Fibroblast of skin of back (primary cell): ENCODE data around the gene CPPED1.

Experiments used
- DNase-seq: peaks from one replicate; pipeline ENCODE4 v3.0.0-alpha.2; 2013

The CPPED1 gene

DNA sequence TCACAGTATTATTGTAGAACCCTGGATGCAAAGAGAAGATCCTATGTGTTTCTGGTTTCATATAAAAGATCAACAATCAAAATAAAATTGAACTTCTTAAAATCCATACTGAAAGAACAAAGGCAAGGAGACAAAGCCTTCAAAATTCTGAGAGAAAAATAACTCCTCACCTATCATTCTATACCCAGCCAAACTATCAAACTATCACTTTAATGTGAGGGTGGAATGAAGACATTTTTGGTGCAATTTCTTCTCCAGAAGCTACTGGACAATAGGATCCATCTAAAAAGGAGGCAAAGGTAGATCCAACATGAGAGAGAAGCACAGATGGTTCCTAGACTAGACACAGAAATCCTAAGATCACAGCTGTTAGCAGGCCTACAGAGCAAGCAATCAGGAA, 71.1 kb downstream of the CPPED1 start:
- DNase-seq = no peak

DNA sequence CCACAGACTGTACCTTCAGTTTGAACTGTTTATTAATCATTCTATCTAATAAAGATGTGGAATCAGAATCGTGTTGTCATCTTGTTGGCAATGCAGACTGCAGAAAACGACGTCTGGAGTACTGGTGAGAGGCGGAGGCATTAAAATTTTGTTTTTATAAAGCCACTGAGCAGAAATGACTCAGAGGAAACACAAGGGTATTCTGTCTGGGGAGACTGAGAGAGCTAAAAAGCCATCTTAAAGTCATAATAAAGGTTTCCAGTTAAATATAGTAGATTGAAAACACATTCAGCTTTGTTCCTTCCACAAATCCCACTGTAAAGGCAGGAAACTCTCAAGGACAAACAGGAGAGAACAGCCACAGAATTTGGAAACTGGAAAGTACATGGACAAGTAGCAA, 74.2 kb downstream of the CPPED1 start:
- DNase-seq = peak; percentile 86

DNA sequence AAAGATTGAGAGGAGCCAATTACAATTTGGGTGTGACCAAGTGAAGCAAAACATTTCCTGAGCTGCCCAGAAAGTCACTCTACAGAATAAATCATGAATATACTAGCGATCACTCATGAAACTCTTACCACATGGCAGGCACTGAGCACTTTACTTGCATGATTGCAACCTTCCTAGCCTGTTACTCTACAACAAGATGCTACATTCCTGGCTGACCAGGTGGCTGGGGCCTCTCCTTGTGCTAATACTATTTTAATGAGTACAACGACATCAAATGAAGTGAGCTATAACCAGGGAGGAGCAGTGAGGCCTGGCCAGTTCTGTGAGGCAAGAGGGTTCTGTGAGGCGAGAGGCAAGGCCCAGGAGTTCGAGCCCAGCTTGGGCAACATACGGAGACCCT, 75.2 kb downstream of the CPPED1 start:
- DNase-seq = no peak

DNA sequence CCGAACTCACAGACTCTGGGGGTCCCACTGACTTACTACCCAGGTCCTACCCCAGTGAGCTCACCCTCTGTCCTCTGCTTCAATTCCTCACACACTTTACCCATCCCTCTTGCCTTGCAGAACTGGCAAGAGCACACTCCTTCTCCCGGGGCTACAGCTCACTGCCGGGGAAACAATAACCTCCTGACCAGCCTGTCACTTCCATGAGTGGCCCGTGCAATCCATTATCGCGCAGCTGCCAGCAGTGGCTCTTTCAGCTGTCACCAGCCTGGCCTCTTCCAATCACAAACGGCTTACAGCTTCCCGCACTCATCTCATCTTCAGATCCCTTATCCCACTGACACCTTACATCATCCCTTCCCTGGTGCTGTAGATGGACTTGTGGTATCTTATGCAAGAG, 79.5 kb downstream of the CPPED1 start:
- DNase-seq = no peak

DNA sequence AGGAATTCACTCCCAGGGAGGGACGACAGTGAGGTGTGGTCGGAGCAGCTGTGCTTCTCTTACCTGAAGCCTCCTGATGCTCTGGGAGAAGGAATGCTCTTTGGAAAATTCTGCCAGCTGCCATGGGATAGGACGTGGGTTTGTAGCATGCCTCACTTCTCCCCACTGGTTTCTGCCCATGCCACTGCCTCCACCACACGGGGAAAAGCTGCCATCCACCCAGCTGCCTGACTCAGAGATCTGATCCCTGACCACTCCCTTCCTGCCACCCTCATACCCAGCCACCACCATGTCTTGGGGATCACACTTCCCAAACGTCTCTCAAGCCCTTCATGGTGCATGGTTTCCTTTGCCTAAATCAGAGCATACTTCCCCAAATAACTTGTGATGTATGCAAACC, 80.0 kb downstream of the CPPED1 start:
- no peak for DNase-seq

DNA sequence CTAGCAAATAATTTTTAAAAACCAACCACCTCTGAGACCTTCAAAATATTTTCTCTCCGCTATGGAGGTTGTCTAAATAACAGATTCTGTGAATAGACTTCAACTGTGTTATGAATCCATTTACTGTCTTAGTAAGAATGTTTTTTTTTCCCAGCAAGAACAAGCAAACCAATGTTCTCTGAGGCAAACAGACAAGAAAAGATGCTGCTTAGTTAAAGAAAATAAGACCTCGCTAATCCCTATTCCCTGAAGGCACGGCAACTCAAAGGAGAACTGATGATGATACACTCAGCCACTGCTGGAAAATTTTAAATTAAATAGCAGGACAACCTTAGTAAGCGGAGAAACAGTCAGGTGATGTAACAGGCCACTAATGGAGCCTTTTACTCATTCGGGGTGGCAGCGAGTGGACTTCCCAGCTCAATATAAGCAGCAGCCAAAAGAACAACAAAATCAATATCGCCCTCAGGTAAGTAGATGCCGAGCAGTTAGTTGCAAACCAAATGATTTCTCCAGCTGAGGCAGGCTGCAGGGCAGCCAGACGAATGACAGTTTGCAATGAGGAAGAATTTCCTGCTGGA, 81.8 kb downstream of the CPPED1 start:
- DNase-seq = peak; percentile 38

DNA sequence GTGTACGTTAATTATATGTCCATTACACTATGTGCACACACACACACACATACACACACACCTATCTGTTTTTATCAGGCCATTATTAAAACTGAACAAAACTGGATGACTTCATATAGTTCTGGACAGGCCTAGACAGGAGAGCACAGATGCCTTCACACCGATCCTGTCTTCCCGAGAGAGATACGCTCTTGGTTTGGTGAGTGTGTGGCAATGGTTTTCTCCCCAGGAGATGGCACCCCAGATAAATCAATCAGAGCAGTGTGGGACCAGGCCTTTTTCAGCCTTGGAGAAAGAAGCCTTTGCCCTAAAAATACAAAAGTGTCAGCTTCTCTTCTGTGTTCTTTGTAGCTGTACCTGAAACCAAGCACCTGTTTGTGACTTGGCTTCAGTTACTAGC, 83.7 kb downstream of the CPPED1 start:
- DNase-seq = no peak

DNA sequence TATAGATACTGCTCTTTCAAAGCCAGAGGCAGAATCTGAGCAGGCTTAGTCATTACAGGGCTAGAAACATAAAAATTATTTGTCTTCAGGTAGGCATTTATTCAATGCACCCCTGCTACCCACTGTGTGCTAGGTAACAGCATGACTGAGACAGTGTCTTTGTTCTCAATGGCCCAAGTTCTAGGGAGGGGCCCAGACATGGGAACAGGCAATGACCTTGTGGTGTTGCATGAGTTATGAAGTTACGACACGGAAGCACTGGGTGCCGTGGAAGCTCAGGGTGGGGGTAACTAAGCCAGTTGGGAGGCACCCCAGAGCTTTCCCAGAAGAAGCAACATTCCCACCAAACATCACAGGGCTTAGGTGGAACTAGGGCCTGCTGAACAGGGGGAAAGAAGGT, 87.0 kb downstream of the CPPED1 start:
- DNase-seq = no peak

DNA sequence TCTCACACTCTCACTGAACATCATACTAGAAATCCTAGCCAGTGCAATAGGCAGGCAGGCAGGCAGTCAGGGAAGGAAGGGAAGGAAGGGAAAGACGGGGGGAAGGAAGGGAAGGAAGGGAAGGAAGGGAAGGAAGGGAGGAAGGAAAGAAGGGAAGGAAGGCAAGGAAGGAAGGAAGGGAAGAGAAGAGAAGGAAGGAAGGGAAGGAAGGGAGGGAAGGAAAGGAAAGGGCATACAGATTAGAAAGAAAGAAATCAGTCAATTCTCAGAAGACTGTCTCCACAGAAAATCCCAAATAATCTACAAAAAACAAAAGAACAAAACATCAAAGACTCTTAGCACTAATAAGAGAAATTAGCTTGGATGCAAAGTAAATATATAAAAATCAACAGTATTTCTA, 93.9 kb downstream of the CPPED1 start:
- no peak for DNase-seq

DNA sequence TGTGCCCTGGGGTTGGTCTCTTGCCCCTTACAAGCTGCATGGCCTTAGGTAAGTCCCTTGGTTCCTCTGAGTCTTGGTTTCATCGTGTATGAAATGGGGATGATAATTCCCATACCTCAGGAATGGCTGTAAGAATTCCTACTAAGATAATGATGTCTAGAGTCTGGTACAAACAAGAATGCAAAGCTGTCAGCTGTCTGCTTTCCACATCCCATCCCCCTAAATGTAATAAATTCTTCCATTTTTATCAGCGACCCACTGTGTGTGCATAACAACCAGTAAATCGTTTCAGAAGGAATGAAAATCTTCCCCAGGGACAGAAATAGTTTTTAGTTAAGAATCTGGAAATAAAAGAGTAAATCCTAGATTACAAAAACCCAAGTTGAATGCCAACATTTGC, 95.4 kb downstream of the CPPED1 start:
- no peak for DNase-seq

DNA sequence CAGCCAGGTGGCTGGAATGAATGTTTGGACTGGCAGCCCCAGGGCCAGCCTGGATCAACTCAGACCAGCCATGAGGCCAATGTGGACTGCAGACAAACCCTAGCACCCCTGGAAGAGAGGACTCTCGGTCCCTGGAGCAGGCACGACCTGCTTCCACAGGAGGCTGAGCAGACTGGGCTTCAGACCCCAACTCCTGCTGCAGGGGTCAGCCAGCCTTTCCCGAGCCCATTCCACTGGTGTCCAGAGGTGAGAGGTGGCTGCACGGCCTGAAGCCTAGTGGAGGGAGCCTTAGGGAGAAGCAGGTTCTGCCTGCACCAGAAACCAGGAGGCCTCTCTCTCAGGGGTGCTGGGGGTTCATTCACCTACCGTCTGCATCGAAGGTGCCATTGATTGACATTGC, 97.1 kb downstream of the CPPED1 start:
- no peak for DNase-seq

DNA sequence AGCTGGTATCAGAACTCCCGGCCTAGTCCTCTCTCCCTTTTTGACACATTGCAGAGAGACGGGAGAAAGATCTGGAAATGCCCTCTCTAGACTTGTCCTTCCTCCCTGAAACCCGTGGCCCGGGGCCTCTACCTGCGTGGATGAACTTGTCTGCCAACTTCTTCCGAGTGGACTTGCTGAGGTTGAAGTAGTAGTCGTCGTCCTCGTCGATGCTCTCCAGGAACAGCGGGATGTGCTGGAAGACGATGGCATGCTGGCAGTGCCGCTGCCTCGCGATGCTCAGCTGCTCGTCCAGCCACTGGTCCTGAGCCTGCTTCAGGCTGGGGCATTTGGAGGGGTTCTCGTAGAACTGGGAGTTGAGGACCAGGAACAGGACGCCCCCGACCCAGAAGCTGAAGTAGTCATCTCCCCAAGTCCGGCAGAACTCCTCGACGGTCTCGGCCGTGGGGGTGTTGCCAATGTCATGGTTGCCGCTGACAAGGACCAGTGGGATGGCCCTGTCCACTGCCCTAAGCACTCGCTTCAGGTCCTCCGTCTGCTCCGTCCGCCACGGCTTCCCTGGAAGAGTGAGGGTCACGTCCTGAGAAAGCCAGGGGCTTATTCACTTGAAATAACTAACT, 99.1 kb downstream of the CPPED1 start:
- DNase-seq = no peak

DNA sequence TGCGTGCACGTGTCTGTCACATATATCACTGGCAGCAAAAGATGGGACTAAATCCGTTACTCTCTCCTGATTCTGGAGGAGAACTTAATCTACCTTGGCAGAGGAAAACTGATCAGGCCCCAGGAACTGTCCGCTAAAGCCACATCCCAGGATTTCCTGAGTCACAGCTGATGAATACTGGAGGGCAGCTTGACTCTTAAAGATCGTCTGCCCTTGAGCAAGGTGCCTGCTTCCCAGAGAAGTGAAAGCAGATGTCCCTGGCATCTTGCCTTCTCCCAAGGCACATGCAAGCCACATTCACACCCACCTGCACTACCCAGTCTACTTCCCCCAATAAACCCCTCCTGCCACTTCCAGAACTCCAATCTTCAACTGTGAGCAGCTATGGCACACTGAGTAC, 99.8 kb downstream of the CPPED1 start:
- no peak for DNase-seq

DNA sequence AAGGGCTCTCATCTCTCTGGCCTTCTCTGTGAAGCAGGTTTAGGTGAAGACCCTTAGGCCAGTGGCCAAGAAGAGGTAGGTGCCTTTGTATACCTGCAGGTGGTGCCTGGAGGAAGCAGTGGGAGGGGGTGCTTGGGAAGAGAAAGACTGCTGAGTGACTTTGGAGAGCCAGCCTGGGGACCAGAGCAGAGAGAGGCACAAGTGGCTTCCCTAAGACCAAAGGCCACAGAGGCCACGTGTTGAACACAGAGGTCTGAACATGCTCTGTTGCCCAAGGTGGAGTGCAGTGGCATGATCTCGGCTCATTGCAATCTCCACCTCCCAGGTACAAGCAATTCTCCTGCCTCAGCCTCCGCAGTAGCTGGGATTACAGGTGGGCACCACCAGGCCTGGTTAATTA, 103.5 kb downstream of the CPPED1 start:
- no peak for DNase-seq

DNA sequence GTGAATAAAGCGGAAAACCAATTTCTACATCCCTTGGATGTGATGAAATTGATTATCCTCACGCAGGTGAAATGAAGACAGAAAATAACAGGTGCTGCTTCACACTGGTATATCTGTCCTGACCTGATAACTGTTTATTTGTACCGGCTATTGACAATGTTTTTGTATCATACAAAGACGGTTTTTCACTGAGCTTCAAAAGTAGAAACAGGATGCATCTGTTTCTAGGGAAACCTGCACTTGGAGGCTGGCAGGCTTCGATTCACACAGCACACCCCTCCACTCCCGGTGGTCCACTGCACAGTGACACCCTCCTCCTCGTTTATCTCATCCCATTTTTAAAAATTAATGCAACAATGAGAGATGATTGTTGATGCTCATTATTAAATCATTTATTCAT, 104.5 kb downstream of the CPPED1 start:
- DNase-seq = no peak

DNA sequence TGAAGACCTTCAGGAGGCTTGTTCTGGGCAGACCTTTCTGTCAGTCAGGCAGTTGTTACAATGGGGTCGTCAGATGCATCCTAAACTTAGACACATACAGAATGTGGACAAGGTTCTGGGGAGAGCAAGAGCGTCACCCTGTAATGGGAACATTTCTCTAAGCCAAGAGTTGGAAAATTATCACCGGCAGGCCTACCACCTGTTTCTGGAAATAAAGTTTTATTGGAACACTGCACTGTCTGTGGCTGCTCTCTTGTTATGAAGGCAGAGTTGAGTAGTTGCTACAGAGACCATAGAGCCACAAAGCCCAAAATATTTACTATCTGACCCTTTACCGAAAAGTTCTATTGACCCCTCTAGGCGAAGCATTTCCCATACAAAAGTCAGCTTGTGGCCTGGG, 106.2 kb downstream of the CPPED1 start:
- DNase-seq = no peak

DNA sequence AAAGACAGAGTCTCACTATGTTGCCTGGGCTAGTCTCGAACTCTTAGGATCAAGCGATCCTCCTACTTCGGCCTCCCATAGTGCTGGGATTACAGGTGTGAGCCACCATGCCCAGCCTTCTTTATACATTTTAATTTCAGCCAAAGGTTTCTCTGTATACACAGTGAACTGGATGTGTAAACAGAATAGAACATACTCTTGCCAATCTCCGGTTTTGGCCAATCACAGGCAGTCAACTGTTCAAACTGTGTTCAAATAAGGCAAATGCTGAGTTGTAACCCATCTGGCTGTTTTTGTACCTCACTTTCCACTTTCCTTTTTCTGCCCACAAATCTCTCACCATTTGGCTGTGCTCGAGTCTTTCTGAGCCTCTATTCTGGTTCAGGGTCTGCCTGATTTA, 108.2 kb downstream of the CPPED1 start:
- no peak for DNase-seq

DNA sequence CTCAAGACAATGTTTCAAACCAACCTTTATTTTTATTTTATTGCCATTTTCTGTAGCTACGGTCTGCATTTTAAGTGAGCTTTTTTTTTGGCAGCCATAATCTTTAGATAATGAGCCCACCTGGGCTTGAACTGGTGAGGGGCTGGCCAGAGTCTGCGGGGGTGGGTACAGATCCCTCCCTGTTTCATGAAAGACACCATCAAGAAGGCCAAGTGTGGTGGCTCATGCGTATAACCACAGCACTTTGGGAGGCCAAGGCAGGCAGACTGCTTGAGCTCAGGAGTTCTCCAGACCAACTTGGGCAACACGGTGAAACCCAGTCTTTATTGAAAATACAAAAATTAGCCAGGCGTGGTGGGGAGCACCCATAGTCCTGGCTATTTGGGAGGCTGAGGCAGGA, 113.7 kb downstream of the CPPED1 start:
- DNase-seq = no peak

DNA sequence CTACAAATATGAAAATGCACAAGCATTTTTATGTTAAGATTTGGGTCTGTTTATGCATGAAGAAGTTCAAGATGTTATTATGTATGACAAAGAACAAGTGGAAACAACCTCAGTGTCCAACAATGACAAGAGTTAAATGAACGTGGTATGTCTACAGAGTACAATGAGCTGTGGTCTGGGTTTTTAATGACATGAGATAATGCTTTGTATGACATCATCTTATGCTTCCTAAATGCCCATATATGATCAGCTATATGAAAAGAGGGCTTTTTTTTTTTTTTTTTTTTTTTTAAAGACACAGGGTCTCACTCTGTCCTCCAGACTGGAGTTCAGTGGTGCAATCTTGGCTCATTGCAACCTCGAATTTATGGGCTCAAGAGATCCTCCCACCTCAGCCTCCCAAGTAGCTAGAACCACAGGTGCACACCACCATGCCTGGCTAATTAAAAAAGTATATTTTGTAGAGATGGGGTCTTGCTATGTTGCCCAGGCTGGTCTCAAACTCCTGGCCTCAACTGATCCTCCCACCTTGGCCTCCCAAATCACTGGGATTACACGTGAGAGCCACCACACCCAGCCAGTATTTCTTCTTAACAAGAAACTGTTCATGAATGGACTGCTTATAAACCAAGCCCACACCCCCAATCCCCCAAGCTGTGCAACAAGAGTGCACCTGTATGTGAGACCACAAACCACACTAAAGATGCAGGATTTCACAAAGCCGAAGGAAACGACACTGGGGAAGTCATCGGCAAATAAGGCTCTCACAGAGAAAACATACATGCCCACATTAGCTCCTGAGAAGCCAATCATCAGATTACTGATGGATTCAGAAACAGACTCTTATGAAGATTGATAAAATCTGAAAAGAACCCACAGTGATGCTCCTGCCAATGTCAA, 114.5 kb downstream of the CPPED1 start:
- no peak for DNase-seq

DNA sequence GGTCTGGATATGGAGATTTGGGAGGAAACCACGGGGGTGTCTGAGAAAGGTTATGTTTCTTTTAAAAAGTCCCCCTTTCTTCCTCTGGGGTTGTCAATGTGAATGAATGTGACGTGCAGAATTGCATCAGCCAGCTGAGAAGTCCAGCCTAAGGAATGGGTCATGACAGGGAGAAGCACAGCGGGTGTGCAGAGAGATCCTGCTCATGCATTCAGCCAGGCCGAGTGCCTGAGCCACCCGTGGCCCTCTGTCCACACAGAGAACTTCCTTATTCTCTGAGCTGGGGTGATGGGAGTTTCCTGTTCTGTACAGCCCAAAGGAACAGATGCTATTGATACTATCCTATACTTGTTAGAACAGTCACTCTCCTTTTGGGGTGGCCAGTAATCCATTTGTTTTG, 117.9 kb downstream of the CPPED1 start:
- peak; percentile 37 for DNase-seq

DNA sequence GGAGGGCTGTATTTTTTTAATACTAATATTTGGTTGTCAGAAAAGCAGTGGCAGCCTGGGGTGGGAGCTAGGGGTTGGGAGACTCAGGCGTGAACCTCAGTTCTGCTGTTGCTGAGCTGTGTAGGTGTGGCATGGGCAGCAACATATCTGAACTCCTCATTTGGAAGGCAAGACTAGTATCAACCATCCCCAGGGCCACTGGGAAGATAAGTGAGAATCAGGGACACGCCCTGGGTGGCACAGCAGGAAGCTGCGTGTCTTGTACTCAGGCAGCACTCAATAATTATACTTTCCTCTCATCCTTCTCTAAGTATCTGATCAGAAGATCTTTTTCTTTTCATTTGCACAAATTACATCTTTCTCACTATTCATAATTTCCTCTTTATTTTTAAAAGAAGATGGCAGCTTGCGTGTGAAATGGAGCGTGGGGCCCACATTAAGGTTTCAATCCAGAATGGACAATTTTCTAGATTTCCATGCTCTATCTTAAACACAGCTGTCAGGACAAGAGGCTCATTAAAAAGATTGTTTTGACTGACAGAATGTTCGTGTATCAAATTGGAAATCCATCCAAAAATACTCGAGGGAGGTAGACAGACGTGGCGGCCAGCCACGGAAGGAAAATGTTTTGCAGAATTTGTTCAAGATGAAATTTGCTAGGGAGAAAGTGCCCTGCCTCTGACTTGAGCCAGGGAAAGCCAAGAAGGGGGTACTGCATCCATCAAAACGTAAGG, 121.1 kb downstream of the CPPED1 start:
- DNase-seq = no peak

DNA sequence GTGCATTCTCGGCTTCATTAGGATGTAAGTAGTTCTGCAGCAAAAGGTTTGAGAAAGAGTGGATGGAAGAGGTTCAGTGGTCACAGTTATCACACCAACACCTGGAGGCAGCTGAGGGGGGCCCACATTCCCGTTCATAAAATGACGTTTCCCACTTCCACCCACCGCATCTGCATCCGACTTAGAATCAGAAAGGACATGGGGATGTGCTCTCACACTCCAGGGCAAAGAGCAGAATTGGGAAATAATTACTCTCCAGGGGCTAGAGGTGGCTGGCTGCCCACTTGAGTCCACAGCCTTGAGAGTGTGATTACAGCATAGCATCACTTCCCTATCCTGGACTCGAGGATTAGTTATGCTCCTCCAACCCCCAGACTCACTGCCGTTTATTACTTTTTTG, 122.0 kb downstream of the CPPED1 start:
- DNase-seq = no peak

DNA sequence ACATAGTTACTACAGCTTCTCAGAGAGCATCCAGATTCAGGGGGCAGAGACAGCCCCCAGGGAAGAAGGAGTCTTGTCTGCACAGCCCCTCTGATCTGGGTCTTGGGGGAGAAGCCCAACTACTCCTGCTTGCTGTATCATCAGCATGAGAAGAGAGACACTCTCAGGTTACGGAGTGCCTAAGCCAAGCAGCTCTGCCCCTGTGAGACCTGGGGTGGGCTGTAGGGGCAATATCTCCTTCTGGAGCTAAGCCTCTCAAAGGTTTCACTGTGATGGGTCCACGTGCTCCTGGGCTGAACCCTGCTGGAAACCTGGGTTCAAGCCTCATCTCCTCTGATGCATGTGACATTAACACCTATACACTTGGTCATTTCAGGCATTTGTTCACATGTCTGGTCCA, 123.2 kb downstream of the CPPED1 start:
- no peak for DNase-seq
